Epithelial cell of prostate (primary cell): Measurements from ENCODE around the gene LTBP1.
A peak's percentile ranks its signal among the peaks of the same experiment; 100 is the strongest.

Source experiments
- DNase-seq: peaks from one replicate; pipeline ENCODE4 v3.0.0-alpha.2; 2011; ENCODE audit warnings: low read depth, low spot score
- H3K27ac ChIP-seq: fragments of 450-650 bp; 2 replicates; pipeline ENCODE4 v1.5.1; 2017; ENCODE audit warnings: mild to moderate bottlenecking

The LTBP1 gene

GRCh38 chr2:33236482-33237385 lies 290.0 kb downstream of the LTBP1 start:
- no peak for DNase-seq
- peak overlapping the region; percentile 79 for H3K27ac ChIP-seq

- H3K27ac ChIP-seq, result peak overlapping the region; percentile 79
- no peak for DNase-seq
Measured at GRCh38 chr2:33238111-33238510, 291.4 kb downstream of the LTBP1 start.

GRCh38 chr2:33240178-33240577 lies 293.4 kb downstream of the LTBP1 start:
- DNase-seq, result no peak
- H3K27ac ChIP-seq, result peak overlapping the region; percentile 44

GRCh38 chr2:33241072-33241471 lies 294.3 kb downstream of the LTBP1 start:
- no peak for DNase-seq
- no peak overlapping the region for H3K27ac ChIP-seq

- H3K27ac ChIP-seq, result no peak overlapping the region
- DNase-seq, result no peak
Measured at GRCh38 chr2:33241581-33241980, 294.8 kb downstream of the LTBP1 start.

- H3K27ac ChIP-seq, result peak overlapping the region; percentile 23
- DNase-seq, result no peak
Measured at GRCh38 chr2:33242845-33243244, 296.1 kb downstream of the LTBP1 start.

- no peak for DNase-seq
- no peak overlapping the region for H3K27ac ChIP-seq
Measured at GRCh38 chr2:33246432-33246831, 299.7 kb downstream of the LTBP1 start.

GRCh38 chr2:33247365-33247764 lies 300.6 kb downstream of the LTBP1 start:
- H3K27ac ChIP-seq, result no peak overlapping the region
- DNase-seq, result no peak

GRCh38 chr2:33250417-33251029 lies 303.8 kb downstream of the LTBP1 start:
- DNase-seq, result no peak
- H3K27ac ChIP-seq, result no peak overlapping the region

- no peak overlapping the region for H3K27ac ChIP-seq
- DNase-seq, result no peak
Measured at GRCh38 chr2:33256162-33256755, 309.5 kb downstream of the LTBP1 start.

GRCh38 chr2:33258387-33258786 lies 311.6 kb downstream of the LTBP1 start:
- DNase-seq, result no peak
- H3K27ac ChIP-seq, result no peak overlapping the region

GRCh38 chr2:33262097-33262496 lies 315.3 kb downstream of the LTBP1 start:
- DNase-seq, result no peak
- H3K27ac ChIP-seq, result no peak overlapping the region

GRCh38 chr2:33264766-33265165 lies 318.0 kb downstream of the LTBP1 start:
- DNase-seq, result no peak
- H3K27ac ChIP-seq, result no peak overlapping the region

GRCh38 chr2:33265584-33266338 lies 319.0 kb downstream of the LTBP1 start:
- peak; percentile 33 for DNase-seq
- no peak overlapping the region for H3K27ac ChIP-seq

- DNase-seq, result no peak
- H3K27ac ChIP-seq, result no peak overlapping the region
Measured at GRCh38 chr2:33266467-33266866, 319.7 kb downstream of the LTBP1 start.

- DNase-seq, result no peak
- H3K27ac ChIP-seq, result no peak overlapping the region
Measured at GRCh38 chr2:33267043-33267442, 320.3 kb downstream of the LTBP1 start.

- no peak overlapping the region for H3K27ac ChIP-seq
- no peak for DNase-seq
Measured at GRCh38 chr2:33267756-33268155, 321.0 kb downstream of the LTBP1 start.

- no peak overlapping the region for H3K27ac ChIP-seq
- no peak for DNase-seq
Measured at GRCh38 chr2:33268246-33268831, 321.6 kb downstream of the LTBP1 start.

GRCh38 chr2:33272001-33272400 lies 325.2 kb downstream of the LTBP1 start:
- DNase-seq, result no peak
- H3K27ac ChIP-seq, result no peak overlapping the region

- DNase-seq, result no peak
- no peak overlapping the region for H3K27ac ChIP-seq
Measured at GRCh38 chr2:33273479-33273878, 326.7 kb downstream of the LTBP1 start.
